ENCODE data around the gene RYK. TPM values are rescaled to one million over a fixed set of nuclear protein-coding genes. Genes with fewer than 3 reads are reported as not detected.
"Not testable (repeated sequence)": the region's sequence is repeated elsewhere in the genome, so short reads cannot be mapped to it uniquely, and the experiment has no call there.

RYK gene
- total RNA-seq = 37.5 TPM
- long read RNA-seq, full-length matches to known transcripts = 72 of 94 reads
- long read RNA-seq, partial matches to known transcripts = 7 of 94 reads
- long read RNA-seq, other reads (novel, unspliced or antisense) = 15 of 94 reads

GRCh38 chr3:134250717-134251220 is at the start of gene RYK:
TSS of gene RYK (minus strand) at chr3:134250859. CDS start at chr3:134250654, 205 bp downstream.
- DNase-seq = peak; percentile 91
- peak; percentile 95 for ATAC-seq
- intact Hi-C loops (cut with micrococcal nuclease) = no loop called here

GRCh38 chr3:134299888-134300206 is 49.2 kb upstream of the RYK start:
- intact Hi-C loops (cut with micrococcal nuclease) = loop anchor here (5.0 kb wide), 1 partner anchor 88 kb away; no protein-coding TSS in a partner anchor
- DNase-seq = no peak
- ATAC-seq = peak; percentile 67

- intact Hi-C loops (cut with micrococcal nuclease) = loop anchor here (5.0 kb wide), 1 partner anchor 87 kb away; no protein-coding TSS in a partner anchor
- peak; percentile 79 for ATAC-seq
- no peak for DNase-seq
Observed at GRCh38 chr3:134299185-134299887, 48.7 kb upstream of the RYK start.

GRCh38 chr3:134298249-134298648 is 47.6 kb upstream of the RYK start:
- DNase-seq (no peak), ATAC-seq (no peak)
- intact Hi-C loops (cut with micrococcal nuclease) = loop anchor here (5.0 kb wide), 1 partner anchor 86 kb away; no protein-coding TSS in a partner anchor

- ATAC-seq (no peak), DNase-seq (no peak)
- intact Hi-C loops (cut with micrococcal nuclease) = loop anchor here (5.0 kb wide), 1 partner anchor 84 kb away; no protein-coding TSS in a partner anchor
Observed at GRCh38 chr3:134296616-134297015, 46.0 kb upstream of the RYK start.

GRCh38 chr3:134295930-134296329 is 45.3 kb upstream of the RYK start:
- ATAC-seq (no peak), DNase-seq (no peak)
- intact Hi-C loops (cut with micrococcal nuclease) = loop anchor here (5.0 kb wide), 1 partner anchor 84 kb away; no protein-coding TSS in a partner anchor

- intact Hi-C loops (cut with micrococcal nuclease) = loop anchor here (5.0 kb wide), 1 partner anchor 82 kb away; no protein-coding TSS in a partner anchor
- ATAC-seq (no peak), DNase-seq (no peak)
Observed at GRCh38 chr3:134294302-134295280, 43.9 kb upstream of the RYK start.

- DNase-seq = peak; percentile 85
- intact Hi-C loops (cut with micrococcal nuclease) = no loop called here
- ATAC-seq = peak; percentile 92
Observed at GRCh38 chr3:134291319-134292254, 40.9 kb upstream of the RYK start.

GRCh38 chr3:134287512-134287911 is 36.9 kb upstream of the RYK start:
- DNase-seq (no peak), ATAC-seq (no peak)

GRCh38 chr3:134284438-134284837 is 33.8 kb upstream of the RYK start:
- ATAC-seq (no peak), DNase-seq (no peak)
- intact Hi-C loops (cut with micrococcal nuclease) = no loop called here

More at GRCh38 chr3:134287512-134287911, 36.9 kb upstream of the RYK start:
- intact Hi-C loops (cut with micrococcal nuclease) = no loop called here

- DNase-seq (no peak), ATAC-seq (no peak)
Observed at GRCh38 chr3:134282659-134283047, 32.0 kb upstream of the RYK start.

GRCh38 chr3:134281912-134282658 is 31.4 kb upstream of the RYK start:
- intact Hi-C loops (cut with micrococcal nuclease) = no loop called here
- no peak for ATAC-seq
- DNase-seq = no peak

More at GRCh38 chr3:134282659-134283047, 32.0 kb upstream of the RYK start:
- intact Hi-C loops (cut with micrococcal nuclease) = no loop called here

- intact Hi-C loops (cut with micrococcal nuclease) = no loop called here
- ATAC-seq = no peak
Observed at GRCh38 chr3:134279466-134279865, 28.8 kb upstream of the RYK start.

GRCh38 chr3:134277066-134277660 is 26.5 kb upstream of the RYK start:
- no peak for ATAC-seq
- intact Hi-C loops (cut with micrococcal nuclease) = no loop called here
- DNase-seq = no peak

More at GRCh38 chr3:134279466-134279865, 28.8 kb upstream of the RYK start:
- DNase-seq = no peak

- ATAC-seq = no peak
- intact Hi-C loops (cut with micrococcal nuclease) = no loop called here
- no peak for DNase-seq
Observed at GRCh38 chr3:134276086-134276485, 25.4 kb upstream of the RYK start.

GRCh38 chr3:134275110-134275509 is 24.5 kb upstream of the RYK start:
- DNase-seq; ATAC-seq; intact Hi-C loops (cut with micrococcal nuclease): not testable (repeated sequence)

GRCh38 chr3:134274571-134274970 is 23.9 kb upstream of the RYK start:
- no peak for ATAC-seq
- intact Hi-C loops (cut with micrococcal nuclease) = no loop called here
- no peak for DNase-seq
